GM12878 (cell line): ENCODE results near the gene USH2A.

Experiments used
- BCLAF1 ChIP-seq: fragments of 450-650 bp; IDR thresholded peaks from 2 replicates; pipeline ENCODE4 v1.6.1; 2017; ENCODE audit warnings: antibody characterized with exemption, mild to moderate bottlenecking, moderate library complexity
- GABPA ChIP-seq: IDR thresholded peaks from 2 replicates; pipeline ENCODE4 v1.6.1; 2014; ENCODE audit warnings: antibody characterized with exemption, low read depth, mild to moderate bottlenecking, inconsistent platforms
- MTA2 ChIP-seq: fragments of 450-650 bp; IDR thresholded peaks from 2 replicates; pipeline ENCODE4 v1.6.1; 2016; ENCODE audit warnings: low read depth, mild to moderate bottlenecking, moderate library complexity
- TAF1 ChIP-seq: IDR thresholded peaks from 2 replicates; pipeline ENCODE4 v1.6.1; 2011; ENCODE audit warnings: mild to moderate bottlenecking, low read depth, low read length, borderline replicate concordance

GRCh38 chr1:215835951-215836350 is 587.3 kb downstream of the USH2A start:
- TF ChIP-seq MTA2 (no peak), GABPA (no peak), TAF1 (no peak), BCLAF1 (no peak)
